Measurements from ENCODE around the gene WDR36. TPM values are rescaled to one million over a fixed set of nuclear protein-coding genes. Genes with fewer than 3 reads are reported as not detected.
"Not testable (repeated sequence)": the region's sequence is repeated elsewhere in the genome, so short reads cannot be mapped to it uniquely, and the experiment has no call there.

The WDR36 gene
- polyA plus RNA-seq, 3 donors = 25.6 to 32.4 (median 30.7) TPM

DNA sequence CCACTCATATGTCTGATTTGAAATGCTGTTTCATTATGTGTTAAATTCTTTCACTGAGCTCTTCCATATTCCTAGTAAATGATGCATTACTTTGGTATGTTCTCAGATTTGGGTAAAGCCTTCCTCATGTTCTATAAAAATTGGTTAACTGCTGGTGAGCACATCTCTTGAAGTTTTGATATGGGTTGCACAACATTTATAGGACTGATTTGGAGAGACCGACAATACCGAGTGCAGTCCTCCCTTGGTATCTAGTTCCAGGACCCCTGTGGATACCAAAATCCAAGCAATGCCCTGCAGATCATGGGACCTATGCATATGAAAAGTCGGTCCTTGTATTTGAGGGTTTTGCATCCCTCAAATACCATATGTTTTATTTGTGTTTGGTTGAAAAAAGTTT is 37.8 kb downstream of the WDR36 start:
- DNase-seq (ENCODE audit: extremely low read depth in 1 of 11, low read depth in 9 of 11, low spot score in 4 of 11) = no peak

DNA sequence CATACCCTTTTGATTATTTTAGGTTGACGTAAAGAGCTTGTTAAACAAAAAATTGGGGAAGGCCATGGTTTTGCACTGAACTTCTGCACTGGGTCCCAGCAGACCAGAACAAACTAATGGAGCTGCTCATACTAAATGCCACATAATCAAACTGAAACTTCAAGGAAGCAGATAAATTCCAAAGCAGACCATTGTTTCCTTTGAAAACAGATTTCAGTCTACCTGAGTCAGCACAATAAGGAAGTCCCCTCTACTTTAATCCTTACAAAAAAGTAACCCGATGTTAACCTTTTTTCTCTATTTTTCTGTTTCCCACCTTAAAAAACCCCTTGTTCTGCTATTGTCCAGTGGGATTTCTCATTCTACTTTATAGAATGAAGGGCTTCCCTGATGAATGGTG is 39.2 kb downstream of the WDR36 start:
- no peak for DNase-seq (ENCODE audit: extremely low read depth in 1 of 11, low read depth in 9 of 11, low spot score in 4 of 11)

DNA sequence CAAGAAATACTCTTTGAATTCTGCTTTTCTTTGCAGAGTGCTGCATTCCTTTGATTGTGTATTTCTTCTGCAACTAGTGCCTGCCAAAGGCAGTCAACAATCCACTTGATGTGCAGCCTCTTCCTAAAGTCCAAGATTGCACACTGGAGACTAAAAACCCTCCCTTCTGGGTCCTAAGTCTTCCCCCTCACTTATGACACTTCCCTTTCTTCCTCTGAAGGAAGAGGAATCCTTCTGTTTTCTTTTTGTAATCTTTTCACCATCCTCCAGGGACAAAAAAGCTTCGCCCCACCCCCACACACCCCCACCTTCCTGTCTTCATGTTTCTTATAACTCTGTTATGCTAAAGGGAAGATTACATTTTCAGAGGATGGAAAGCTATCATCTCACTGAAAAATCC is 39.9 kb downstream of the WDR36 start:
- no peak for DNase-seq (ENCODE audit: extremely low read depth in 1 of 11, low read depth in 9 of 11, low spot score in 4 of 11)

DNA sequence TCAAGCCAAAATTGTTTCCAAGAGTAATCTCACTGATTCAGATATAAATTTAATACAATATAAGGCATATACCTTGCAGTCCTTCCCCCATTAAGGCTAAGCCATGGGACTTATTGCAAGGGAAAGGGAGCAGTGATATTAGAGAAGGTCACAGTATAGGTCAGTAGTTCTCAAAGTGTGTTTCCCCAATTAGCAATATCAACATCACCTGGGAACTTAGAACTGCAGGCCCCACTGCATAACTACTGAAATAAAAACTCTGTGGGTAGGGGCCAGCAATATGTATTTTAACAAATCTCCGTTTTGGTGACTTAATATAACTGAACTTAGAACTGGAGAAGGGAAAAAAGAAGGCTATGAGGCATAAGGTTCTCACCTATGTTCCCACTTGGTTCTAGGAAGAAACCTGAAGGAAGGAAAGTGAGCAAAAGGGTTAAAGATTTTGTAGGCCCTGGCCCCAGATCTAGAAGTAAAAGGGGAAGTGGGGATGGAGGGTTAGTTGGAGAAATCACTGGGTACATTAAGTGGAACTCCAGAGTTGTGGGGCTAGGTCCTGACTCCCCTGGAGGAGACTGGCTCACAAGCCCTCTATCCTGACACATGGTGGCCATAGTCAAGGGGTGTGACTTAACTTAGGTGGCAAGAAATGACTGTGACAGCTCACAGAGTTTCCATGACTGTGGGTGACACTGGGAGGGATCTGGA is 40.7 kb downstream of the WDR36 start:
- DNase-seq (ENCODE audit: extremely low read depth in 1 of 11, low read depth in 9 of 11, low spot score in 4 of 11) = no peak

DNA sequence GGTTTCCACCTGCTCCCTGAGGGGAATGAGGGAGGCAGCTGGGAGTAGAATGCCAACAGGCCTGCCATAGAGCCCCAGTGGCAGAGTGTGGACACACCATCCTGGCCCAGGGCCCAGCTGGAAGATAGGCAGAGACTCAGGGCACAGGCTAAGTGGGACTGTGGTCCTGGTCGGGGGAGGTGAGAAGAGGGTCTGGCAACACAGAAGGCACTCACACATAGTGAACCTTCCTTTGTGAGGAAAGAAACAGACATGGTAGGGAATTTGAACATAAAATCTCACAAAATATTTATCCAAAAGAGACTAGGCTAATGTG is 41.2 kb downstream of the WDR36 start:
- DNase-seq (ENCODE audit: extremely low read depth in 1 of 11, low read depth in 9 of 11, low spot score in 4 of 11) = no peak

DNA sequence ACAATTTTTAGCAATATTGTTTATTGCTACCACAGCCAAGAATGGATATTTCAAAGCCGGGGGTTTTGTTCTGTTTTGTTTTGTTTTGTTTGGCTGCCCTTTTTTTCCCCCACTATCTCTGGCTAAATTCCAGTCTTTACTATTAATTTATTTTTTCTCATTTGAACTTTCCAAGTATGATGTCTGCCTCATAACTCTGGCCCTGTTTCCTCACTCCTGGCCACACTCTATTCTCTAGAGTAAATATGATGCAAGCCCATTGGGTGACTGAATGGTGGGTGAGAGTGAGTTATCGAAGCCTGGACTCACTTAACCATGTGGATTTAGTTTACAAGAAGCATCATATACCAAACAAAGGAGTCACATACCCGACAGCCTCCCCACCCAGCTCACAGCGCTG is 41.9 kb downstream of the WDR36 start:
- peak in 10 of 11 donors; percentile 8 to 36 (median 18) for DNase-seq (ENCODE audit: extremely low read depth in 1 of 11, low read depth in 9 of 11, low spot score in 4 of 11)

DNA sequence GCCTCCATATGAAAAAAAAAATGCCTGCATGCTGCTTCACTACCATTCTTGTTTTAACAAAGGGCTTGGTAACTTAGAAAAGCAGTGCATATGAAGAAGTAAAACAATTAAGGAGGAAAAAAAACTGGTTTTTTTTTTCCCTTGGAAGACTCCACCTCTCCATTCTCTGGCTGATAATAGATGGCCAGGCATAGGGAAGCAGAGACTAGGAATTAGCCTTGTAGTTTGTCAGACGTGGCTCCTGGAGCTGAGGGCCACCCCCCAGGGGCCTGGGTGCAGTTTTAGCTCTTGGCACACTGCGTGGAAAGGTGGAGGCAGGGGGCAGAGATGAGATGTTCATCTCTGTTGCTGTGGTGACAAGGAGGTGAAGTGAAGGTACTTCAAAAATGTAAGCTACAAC is 42.7 kb downstream of the WDR36 start:
- no peak for DNase-seq (ENCODE audit: extremely low read depth in 1 of 11, low read depth in 9 of 11, low spot score in 4 of 11)

DNA sequence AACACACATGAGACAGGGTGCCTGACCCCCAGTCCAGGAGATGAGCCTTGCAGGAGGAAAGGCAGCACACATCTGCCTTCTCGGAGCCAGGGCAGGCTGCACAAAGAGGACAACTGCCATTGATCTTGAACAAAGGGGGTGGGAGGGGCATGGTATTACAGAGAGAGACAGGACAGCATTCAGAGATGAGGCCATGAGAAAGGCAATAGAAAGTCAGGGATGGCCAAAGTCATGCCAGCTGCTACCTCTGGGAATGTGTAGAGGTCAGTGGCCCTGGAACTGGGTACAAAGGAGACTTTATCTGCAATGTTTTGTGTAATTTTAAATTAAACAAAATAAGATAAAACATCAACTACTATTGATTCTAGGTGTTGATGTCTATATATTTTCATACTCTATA is 43.2 kb downstream of the WDR36 start:
- no peak for DNase-seq (ENCODE audit: extremely low read depth in 1 of 11, low read depth in 9 of 11, low spot score in 4 of 11)

DNA sequence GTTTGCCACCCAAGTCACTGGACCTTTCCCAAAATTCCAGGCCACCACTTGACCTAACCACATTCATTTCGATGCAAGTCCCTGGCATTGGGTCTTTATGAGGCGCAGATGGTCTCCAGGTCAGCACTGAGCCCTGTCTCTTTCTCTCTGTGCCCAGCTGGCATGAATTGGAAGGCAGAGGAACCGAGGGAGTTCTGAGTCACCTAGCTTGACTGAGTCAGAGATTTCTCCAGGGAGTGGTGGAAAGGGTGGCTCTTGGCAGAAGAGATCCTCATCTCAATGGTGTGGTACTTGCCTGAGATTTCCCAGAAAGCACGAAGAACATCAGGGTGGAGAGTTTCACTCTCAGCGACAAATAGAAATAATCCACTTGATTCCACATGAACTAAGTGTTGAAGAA is 43.8 kb downstream of the WDR36 start:
- DNase-seq (ENCODE audit: extremely low read depth in 1 of 11, low read depth in 9 of 11, low spot score in 4 of 11) = no peak

DNA sequence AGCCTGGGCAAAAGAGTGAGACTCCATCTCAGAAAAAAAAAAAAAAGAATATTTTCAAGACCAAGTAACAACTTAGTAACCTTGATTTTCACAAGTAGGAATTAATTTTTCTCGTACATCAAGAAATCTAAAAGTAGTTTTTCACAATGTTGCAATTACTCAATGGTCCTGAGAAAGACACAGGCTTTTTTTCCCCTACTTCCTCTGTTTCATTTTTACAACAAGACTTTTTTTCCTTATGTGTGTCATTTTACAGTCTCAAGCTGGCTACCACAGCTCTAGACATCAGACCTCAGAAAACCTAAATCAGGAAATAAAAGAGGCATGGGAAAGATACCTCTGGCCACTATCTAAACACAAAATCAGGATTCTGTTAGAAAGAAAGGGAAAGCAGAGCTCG is 45.9 kb downstream of the WDR36 start:
- DNase-seq (ENCODE audit: extremely low read depth in 1 of 11, low read depth in 9 of 11, low spot score in 4 of 11) = no peak

DNA sequence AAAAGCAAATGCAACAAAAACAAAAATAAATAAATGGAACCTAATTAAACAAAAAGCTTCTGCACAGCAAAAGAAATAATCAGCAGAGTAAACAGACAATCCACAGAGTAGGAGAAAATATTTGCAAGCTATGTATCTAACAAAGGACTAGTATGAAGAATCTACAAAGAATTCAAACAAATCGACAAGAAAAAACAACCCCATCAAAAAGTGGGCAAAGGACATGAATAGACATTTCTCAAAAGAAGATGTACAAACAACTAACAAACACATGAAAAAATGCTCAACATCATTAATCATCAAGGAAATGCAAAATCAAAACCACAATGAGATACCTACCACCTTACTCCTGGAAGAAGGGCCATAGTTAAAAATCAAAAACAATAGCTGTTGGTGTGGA is 49.3 kb downstream of the WDR36 start:
- not testable (repeated sequence) for DNase-seq (ENCODE audit: extremely low read depth in 1 of 11, low read depth in 9 of 11, low spot score in 4 of 11)

DNA sequence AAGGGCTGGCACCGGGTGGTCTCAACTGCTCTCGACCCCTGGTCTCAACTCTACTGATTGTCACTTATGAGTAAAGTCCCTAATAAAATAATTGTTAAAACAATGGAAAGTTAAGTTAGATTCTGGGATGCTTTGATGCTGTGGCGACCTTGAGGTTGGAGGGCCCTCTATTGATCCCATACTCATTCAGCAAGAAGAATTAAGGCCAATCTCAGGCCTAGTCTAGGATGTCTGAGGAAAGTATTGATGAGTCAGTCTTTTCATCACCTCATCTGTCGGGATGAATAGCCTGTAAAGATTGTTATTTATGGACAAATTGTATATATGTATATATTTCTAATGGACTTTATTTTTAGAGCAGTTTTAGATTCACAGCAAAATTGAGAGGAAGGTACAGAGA is 50.8 kb downstream of the WDR36 start:
- DNase-seq (ENCODE audit: extremely low read depth in 1 of 11, low read depth in 9 of 11, low spot score in 4 of 11) = no peak

DNA sequence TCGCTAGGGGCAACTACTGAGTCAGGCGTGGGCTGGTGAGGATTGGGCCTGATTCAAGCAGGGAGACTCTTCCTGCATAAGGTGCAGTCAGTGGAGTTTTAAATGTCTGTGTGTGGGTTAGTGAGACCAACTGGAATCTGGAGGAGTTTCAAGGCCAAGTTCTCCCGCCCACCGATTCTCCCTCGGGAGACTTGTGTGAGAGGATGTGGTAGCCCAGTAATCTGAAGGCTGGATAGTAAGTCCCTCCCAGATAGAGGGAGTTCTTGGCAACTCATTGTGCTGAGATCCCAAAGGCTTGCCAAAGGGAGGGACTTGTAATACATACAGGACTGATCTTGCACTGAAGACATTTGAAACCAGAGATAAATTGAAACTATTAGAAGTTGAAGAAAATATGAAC is 51.8 kb downstream of the WDR36 start:
- DNase-seq (ENCODE audit: extremely low read depth in 1 of 11, low read depth in 9 of 11, low spot score in 4 of 11) = no peak

DNA sequence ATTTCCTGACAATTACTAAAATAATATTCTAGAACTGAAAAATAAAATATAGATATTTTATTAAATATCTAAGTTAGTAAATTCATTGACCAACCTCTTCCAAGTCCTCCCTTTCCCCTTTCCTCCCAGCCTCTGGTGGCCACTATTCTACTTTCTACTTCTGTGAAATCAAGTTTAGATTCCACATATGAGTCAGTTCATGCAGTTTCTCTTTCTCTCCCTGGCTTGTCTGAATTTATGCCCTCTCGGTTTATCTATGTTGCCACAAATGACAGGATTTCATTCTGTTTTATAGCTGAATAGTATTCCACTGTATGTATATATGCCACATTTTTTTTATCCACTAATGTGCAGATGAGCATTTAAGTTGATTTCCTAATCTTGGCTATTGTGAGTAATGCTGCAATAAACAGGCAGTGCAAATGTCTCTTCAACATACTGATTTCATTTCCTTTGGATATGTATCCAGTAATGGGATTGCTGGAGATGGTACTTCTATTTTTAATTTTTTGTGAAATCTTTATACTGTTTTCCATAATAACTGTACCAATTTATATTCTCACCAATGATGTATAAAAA is 52.3 kb downstream of the WDR36 start:
- DNase-seq (ENCODE audit: extremely low read depth in 1 of 11, low read depth in 9 of 11, low spot score in 4 of 11) = no peak

DNA sequence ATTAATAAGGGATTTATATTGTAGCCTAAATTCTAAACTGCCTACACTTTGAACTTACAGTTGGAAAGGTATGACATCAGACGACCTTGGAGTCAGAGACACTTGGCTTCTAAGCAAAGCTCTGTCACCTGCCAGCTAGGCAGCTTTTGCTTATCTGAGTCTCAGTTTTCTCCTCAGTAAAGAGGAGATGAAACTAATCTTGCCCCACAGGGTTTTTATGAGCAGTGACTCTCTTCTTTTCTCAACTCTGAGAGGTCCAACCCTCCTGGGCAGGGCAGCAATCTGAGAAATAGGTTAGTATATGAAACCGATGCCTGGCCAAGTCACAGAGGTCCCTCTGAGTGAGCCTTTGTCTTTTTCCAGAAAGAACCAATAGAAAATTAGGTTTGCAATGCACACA is 53.9 kb downstream of the WDR36 start:
- DNase-seq (ENCODE audit: extremely low read depth in 1 of 11, low read depth in 9 of 11, low spot score in 4 of 11) = no peak

DNA sequence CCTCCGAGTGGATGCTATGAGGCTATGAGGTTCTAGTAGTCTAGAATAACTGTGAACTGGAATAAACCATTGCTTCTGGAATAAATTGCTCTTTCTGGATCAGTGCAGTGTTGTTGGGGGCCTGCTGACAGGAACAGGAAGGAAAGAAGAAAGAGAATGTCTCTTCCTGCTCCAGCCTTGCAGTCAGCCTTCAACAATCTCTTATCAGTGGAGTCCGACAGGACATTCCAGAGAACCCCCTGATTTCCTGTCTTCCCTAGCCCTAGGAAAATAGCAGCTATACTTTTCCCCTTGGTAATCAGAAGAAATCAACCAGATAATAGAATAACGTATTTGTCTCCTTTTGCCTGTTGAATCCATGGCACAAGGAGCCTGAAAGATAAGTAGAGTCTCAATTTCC is 55.4 kb downstream of the WDR36 start:
- DNase-seq (ENCODE audit: extremely low read depth in 1 of 11, low read depth in 9 of 11, low spot score in 4 of 11) = no peak

DNA sequence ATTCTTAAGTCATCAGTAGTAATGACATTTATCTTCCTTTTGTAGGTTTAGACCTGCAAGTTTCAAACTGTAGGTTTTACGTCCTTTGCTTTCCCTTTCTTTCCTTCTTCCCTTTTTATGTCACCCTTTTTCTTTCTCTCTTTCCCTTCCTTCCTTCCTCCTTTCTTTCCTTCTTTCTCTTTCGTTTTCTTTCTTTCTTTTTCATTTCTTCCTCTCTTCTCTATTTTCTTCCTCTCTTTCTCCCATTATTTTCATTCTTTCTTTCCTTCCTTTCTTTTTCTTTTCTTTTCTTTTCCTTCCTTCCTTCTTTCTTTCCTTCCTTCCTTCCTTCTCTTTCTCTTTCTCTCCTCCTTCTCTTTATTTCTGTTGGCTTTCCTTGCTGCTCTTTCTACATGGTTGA is 59.9 kb downstream of the WDR36 start:
- no peak for DNase-seq (ENCODE audit: extremely low read depth in 1 of 11, low read depth in 9 of 11, low spot score in 4 of 11)

DNA sequence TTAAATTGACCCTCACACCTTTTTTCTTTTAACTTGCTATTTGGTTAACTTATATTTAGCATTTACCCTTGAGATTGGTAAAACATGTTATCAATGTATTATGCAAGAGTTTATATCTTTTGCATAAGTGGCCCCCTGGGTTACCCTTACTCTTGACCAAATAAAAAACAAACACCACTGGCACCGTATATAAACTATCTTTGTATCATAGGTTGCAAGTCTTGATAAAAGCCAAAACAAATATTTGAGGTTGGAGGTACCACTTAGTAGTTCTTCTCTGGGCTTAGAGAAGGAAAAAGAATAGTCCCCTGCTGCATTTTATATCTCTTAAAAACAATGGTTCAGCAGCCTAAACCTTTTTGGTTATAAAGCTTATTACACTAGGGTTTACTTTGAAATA is 61.3 kb downstream of the WDR36 start:
- no peak for DNase-seq (ENCODE audit: extremely low read depth in 1 of 11, low read depth in 9 of 11, low spot score in 4 of 11)

DNA sequence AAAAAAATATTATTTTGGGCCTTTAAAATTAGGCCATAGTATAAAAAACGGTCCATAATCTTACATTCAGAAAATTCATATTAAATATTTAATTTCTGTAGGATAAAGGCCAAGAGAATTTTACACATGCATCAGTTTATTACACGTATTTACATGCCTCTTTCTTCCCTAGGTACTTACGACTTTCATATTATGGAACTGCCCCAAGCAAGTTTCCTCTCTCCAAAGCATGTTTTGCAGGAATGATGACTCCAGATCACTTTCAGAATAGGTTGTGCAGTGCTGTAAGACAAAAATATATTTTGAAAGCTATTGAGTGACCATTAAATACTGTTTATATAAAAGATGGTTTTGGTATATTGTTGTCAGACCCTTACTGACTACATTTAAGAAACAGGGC is 61.8 kb downstream of the WDR36 start:
- DNase-seq (ENCODE audit: extremely low read depth in 1 of 11, low read depth in 9 of 11, low spot score in 4 of 11) = no peak

DNA sequence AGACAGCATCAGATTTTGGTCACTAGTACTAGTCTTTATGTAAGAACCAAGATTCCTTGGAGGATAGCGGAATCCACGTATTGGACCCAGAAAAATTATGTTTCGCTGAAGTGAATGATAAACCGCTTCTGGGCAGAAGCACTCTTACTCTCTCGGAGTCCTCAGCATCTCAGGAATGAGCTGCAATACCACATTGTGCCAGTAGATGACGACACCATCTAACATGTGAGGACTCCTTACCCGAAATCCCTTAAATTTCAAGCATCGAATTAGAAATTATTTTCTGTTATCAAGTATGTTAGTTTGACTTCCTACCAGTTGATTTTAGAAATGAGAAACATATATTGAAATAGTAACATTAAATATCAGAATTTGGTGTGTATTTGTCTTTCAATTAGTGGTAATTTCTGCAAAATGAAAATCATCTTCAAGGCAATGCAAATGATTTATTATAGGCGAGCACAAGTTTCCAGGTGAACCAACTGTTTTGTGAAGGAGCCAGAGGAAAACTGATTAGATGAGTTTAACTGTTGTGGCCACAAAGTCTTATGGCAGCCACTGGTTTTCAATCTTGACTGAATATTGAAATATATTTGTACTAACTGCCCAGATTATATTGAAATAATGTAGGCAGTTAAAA is 66.1 kb downstream of the WDR36 start:
- peak; percentile 51 to 77 (median 66) for DNase-seq (ENCODE audit: extremely low read depth in 1 of 11, low read depth in 9 of 11, low spot score in 4 of 11)

DNA sequence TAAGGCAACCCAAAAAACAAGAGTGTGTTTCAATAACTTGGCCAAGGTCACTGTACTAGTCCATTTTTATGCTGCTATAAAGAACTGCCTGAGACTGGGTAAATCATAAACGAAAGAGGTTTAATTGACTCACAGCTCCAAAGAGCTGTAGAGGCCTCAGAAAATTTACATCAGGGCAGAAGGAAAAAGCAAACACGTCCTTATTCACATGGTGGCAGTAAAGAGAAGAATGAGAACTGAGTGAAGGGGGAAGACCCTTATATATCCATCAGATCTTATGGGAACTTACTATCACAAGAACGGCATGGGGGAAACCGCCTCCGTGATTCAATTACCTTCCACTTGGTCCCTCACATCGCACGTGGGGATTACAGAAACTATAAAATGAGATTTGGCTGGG is 67.7 kb downstream of the WDR36 start:
- peak in 5 of 11 donors; percentile 6 to 20 (median 13) for DNase-seq (ENCODE audit: extremely low read depth in 1 of 11, low read depth in 9 of 11, low spot score in 4 of 11)

Measured in renal cortex interstitium (tissue), 11 donors.